OCI-LY3 (cell line): ENCODE results near the gene ZNF587B.
A peak's percentile ranks its signal among the peaks of the same experiment; 100 is the strongest.

ENCODE experiments used
- H2AFZ ChIP-seq: fragments of 200-600, 300-600 bp; shearing (Covaris generic); 2 replicates; pipeline ENCODE4 v1.6.0; 2014; ENCODE audit warnings: antibody characterized with exemption, low read depth, low read length
- H3K27ac ChIP-seq: fragments of 200-600, 300-600 bp; sonication (generic); 2 replicates; pipeline ENCODE4 v1.5.1; 2014; ENCODE audit warnings: mild to moderate bottlenecking, low read length, moderate library complexity, mixed read lengths
- H3K27me3 ChIP-seq: fragments of 200-600, 300-600 bp; sonication (generic); 2 replicates; pipeline ENCODE4 v1.6.1; 2014; ENCODE audit warnings: low read depth, low read length, mixed read lengths
- H3K36me3 ChIP-seq: fragments of 200-600, 300-600 bp; sonication (generic); replicated peaks from 2 replicates; pipeline ENCODE3; 2014; ENCODE audit warnings: low read depth, low read length, mixed read lengths
- H3K4me1 ChIP-seq: fragments of 300-600, 200-600 bp; sonication (generic); 2 replicates; pipeline ENCODE4 v1.6.1; 2014; ENCODE audit warnings: low read length, mixed read lengths
- H3K4me2 ChIP-seq: fragments of 200-600, 300-600 bp; sonication (generic); 2 replicates; pipeline ENCODE4 v1.6.1; 2014; ENCODE audit warnings: low read length, mixed read lengths
- H3K4me3 ChIP-seq: fragments of 300-600, 200-600 bp; sonication (generic); 2 replicates; pipeline ENCODE4 v1.5.1; 2014; ENCODE audit warnings: antibody characterized with exemption, mild to moderate bottlenecking, low read length, moderate library complexity
- H3K79me2 ChIP-seq: fragments of 300-600, 200-600 bp; shearing (Covaris generic); 2 replicates; pipeline ENCODE4 v1.6.1; 2014; ENCODE audit warnings: mild to moderate bottlenecking, low read length, mixed read lengths
- H3K9ac ChIP-seq: fragments of 300-600, 200-600 bp; shearing (Covaris generic); 2 replicates; pipeline ENCODE4 v1.6.0; 2014; ENCODE audit warnings: mild to moderate bottlenecking, low read length, moderate library complexity
- H3K9me3 ChIP-seq: fragments of 200-600, 300-600 bp; shearing (Covaris generic); 2 replicates; pipeline ENCODE4 v1.6.1; 2014; ENCODE audit warnings: low read length, mixed read lengths; ENCODE audit not compliant: insufficient read depth
- H4K20me1 ChIP-seq: fragments of 200-600, 300-600 bp; sonication (generic); 2 replicates; pipeline ENCODE4 v1.6.1; 2016; ENCODE audit warnings: low read length, mixed read lengths; ENCODE audit not compliant: insufficient read depth
- CTCF ChIP-seq: fragments of 200-600, 300-600 bp; sonication (generic); IDR thresholded peaks from 2 replicates; pipeline ENCODE4 v1.5.1; 2014; ENCODE audit warnings: antibody characterized with exemption, low read length, low read depth
- EZH2phosphoT487 ChIP-seq: fragments of 200-600 bp; shearing (Covaris generic); IDR thresholded peaks from 2 replicates; pipeline ENCODE4 v1.6.1; 2018; ENCODE audit warnings: antibody characterized with exemption, mixed run types, low read depth

Gene ZNF587B

GRCh38 chr19:57815247-57816075 lies 14.6 kb upstream of the ZNF587B start:
- H3K9me3 ChIP-seq: no peaks in the 10 kb centered on the region
- 0 out of 2 replicates have a peak, but pooled peaks cover 4% of the 10 kb centered on the region for H4K20me1 ChIP-seq
- H3K27ac ChIP-seq: no peak overlapping the region
- peaks cover 9% of the 10 kb centered on the region for H3K36me3 ChIP-seq
- H3K9ac ChIP-seq: peak overlapping the region; percentile 75; the same call in 1 of the 2 replicates
- H3K79me2 ChIP-seq: peaks cover 49% of the 10 kb centered on the region
- no peak overlapping the region for H2AFZ ChIP-seq
- peak overlapping the region; percentile 92 for H3K4me2 ChIP-seq
- no peak for TF ChIP-seq CTCF
- TF ChIP-seq EZH2phosphoT487: no peak
- peak overlapping the region; percentile 86 for H3K4me3 ChIP-seq
- peaks cover 16% of the 10 kb centered on the region for H3K4me1 ChIP-seq
- H3K27me3 ChIP-seq: no peaks in the 10 kb centered on the region

GRCh38 chr19:57816652-57817051 lies 13.4 kb upstream of the ZNF587B start:
- Histone ChIP-seq H3K4me2 (no peak overlapping the region), H3K27me3 (no peaks in the 10 kb centered on the region), H3K9ac (no peak overlapping the region), H4K20me1 (0 out of 2 replicates have a peak, but pooled peaks cover 4% of the 10 kb centered on the region), H3K36me3 (peaks cover 9% of the 10 kb centered on the region), H3K9me3 (no peaks in the 10 kb centered on the region), H3K4me3 (no peak overlapping the region), H2AFZ (no peak overlapping the region), H3K4me1 (peaks cover 24% of the 10 kb centered on the region), H3K79me2 (peaks cover 59% of the 10 kb centered on the region), H3K27ac (no peak overlapping the region)
- TF ChIP-seq CTCF (no peak), EZH2phosphoT487 (no peak)

GRCh38 chr19:57817976-57818375 lies 12.1 kb upstream of the ZNF587B start:
- H3K79me2 ChIP-seq: peaks cover 62% of the 10 kb centered on the region
- peaks cover under 1% of the 10 kb centered on the region for H3K36me3 ChIP-seq
- H2AFZ ChIP-seq: no peak overlapping the region
- H3K27me3 ChIP-seq: no peaks in the 10 kb centered on the region
- no peak overlapping the region for H3K4me3 ChIP-seq
- no peaks in the 10 kb centered on the region for H3K9me3 ChIP-seq
- H3K27ac ChIP-seq: no peak overlapping the region
- peaks cover 3% of the 10 kb centered on the region; the same call in 1 of the 2 replicates for H4K20me1 ChIP-seq
- H3K4me1 ChIP-seq: peaks cover 32% of the 10 kb centered on the region
- no peak overlapping the region for H3K4me2 ChIP-seq
- TF ChIP-seq CTCF: no peak
- no peak for TF ChIP-seq EZH2phosphoT487
- H3K9ac ChIP-seq: no peak overlapping the region

GRCh38 chr19:57818378-57818777 lies 11.7 kb upstream of the ZNF587B start:
- TF ChIP-seq CTCF (no peak), EZH2phosphoT487 (no peak)

More at GRCh38 chr19:57818378-57818777, 11.7 kb upstream of the ZNF587B start:
- Histone ChIP-seq H3K9ac (peak overlapping the region; percentile 89; the same call in 1 of the 2 replicates), H3K79me2 (peaks cover 66% of the 10 kb centered on the region), H3K4me2 (peak overlapping the region; percentile 69), H3K27me3 (no peaks in the 10 kb centered on the region), H3K4me1 (peaks cover 36% of the 10 kb centered on the region), H4K20me1 (peaks cover 6% of the 10 kb centered on the region), H3K4me3 (peak overlapping the region; percentile 78), H2AFZ (no peak overlapping the region), H3K9me3 (no peaks in the 10 kb centered on the region), H3K27ac (peak overlapping the region; percentile 73; the same call in 1 of the 2 replicates), H3K36me3 (no peaks in the 10 kb centered on the region)
